HG03432 (cell line): Measurements from ENCODE around the gene PARD3B.
"Not testable (repeated sequence)": the region's sequence is repeated elsewhere in the genome, so short reads cannot be mapped to it uniquely, and the experiment has no call there.

Experiments
- ATAC-seq: cut with Tn5 transposase; IDR thresholded peaks from one replicate; pipeline ENCODE4 v1.9.1; 2021; ENCODE audit warnings: mild to moderate bottlenecking, moderate library complexity; ENCODE audit not compliant: unreplicated experiment

The PARD3B gene

GRCh38 chr2:205218056-205218455 lies 672.8 kb downstream of the PARD3B start:
- no peak for ATAC-seq

DNA sequence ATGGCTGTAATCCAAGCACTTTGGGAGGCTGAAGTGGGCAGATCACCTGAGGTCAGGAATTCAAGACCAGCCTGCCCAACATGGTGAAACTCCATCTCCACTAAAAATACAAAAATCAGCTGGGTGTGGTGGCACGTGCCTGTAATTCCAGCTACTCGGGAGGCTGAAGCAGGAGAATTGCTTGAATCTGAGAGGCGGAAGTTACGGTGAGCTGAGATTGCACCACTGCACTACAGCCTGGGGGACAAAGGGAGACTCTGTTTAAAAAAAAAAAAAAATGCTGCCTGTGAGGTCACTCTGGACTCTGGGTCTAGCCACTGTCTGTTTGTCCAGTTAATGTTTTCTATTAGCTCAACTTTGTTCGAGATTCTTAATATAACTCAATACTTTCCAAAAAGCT lies 673.5 kb downstream of the PARD3B start:
- not testable (repeated sequence) for ATAC-seq

GRCh38 chr2:205220559-205220958 lies 675.3 kb downstream of the PARD3B start:
- ATAC-seq = no peak

GRCh38 chr2:205232086-205232485 lies 686.8 kb downstream of the PARD3B start:
- ATAC-seq = no peak

DNA sequence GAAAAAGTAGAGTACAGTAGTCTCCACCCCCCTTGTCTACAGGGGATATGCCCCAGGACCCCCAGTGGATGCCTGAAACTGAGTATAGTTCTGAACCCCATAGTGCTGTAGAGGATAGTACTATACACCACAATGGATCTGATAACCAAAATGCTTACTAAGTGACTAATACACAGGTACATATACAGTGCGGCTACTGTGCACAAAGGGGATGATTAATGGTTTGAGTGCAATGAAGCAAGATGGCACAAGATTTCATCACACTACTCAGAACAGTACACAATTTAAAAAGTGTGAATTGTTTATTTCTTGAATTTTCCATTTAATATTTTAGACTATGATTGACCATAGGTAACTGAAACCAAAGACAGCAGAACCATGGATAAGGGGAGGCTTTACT lies 690.2 kb downstream of the PARD3B start:
- no peak for ATAC-seq

DNA sequence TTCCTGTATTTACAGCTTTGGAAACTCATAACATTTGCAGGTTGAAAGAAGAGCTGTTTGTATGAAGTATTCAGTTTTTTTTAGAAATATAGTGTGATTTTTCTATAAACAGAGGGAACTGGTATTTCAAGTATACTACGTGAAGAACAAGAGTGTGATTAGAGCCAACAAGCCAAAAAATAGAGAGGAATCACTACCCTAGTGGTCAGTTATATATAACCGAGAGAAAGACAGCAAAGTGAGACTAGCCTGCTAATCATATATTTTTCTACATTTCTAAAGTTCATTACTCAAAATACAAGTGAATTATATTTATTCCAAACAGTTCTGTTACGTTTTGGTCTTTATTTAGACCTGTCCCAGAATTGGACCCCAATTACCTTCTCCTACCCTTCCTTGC lies 692.2 kb downstream of the PARD3B start:
- no peak for ATAC-seq

DNA sequence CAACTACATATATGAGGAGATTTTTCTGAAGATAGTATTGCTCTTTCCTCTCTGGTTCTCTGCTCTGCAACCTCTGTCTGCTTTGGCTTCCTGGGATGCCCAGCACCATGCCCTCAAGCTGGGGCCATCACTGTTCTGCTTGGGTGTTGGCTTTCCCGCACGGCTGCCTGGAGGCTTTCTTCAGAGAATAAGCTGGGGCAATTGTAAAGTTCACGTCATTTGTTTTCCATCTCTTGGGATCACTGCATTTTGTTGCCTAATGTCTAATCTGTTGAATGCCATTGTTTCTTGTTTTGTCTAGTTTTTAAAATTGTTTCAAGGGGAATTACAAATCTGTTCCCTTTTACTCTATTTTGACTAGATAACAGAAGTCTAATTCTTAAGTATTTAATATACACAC lies 699.7 kb downstream of the PARD3B start:
- ATAC-seq = no peak

GRCh38 chr2:205245652-205246051 lies 700.4 kb downstream of the PARD3B start:
- no peak for ATAC-seq

DNA sequence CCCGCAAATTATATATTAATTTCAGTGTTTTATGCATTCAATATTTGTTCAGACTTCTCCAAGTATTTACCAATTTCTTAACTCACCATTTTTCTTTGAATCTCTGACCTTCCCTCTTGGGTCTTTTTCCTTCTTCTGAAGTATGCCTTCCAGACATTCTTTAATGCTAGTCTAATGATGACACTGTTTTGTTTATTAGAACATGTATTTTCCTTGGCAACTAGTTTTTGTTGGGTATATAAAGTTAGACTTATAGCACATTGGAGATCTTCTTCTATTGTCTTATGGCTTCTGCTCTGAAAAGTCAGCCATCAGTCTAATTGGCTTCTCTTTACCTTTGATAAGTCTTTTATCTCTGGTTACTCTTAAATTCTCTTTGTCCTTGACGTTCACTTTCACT lies 713.8 kb downstream of the PARD3B start:
- no peak for ATAC-seq

GRCh38 chr2:205261516-205262020 lies 716.3 kb downstream of the PARD3B start:
- no peak for ATAC-seq

DNA sequence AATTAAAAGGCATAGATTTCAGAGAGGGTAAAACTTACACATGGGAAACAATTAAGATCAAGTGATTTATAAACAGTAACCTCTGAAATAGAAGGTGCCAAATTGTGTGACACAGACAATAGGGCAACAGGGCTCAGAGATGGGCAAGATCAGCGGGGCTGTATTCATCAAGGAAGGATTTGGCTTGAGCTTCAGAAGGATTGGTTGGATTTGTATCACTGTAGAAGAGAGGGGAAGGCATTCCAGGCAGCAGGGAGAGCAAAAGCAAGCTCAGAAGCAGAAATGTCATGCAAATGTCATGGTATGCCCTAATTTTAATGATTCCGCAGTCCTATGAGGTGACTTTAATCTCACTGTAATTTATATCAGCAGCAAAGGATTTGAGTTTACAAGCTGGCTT lies 722.0 kb downstream of the PARD3B start:
- no peak for ATAC-seq

- no peak for ATAC-seq
Measured at GRCh38 chr2:205270689-205271088, 725.4 kb downstream of the PARD3B start.

GRCh38 chr2:205273148-205273547 lies 727.9 kb downstream of the PARD3B start:
- no peak for ATAC-seq

DNA sequence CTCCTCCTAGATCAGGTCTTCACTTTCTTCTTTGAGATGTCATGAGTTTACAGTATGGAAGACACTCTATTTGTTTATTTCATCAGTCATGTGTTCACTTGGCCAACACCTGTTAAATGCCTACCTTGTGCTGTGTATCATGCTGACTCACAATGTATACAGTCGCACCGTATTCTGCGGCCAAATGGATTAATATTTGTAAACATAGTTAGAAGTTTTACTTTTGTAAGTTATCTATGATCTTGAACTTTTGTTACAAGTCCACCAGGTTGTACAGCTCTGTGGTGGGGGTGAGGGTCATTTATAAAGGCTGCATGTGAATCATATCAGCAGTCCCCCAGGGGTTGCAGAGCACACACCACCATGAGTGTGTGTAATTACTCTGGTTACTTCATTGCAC lies 728.4 kb downstream of the PARD3B start:
- no peak for ATAC-seq

DNA sequence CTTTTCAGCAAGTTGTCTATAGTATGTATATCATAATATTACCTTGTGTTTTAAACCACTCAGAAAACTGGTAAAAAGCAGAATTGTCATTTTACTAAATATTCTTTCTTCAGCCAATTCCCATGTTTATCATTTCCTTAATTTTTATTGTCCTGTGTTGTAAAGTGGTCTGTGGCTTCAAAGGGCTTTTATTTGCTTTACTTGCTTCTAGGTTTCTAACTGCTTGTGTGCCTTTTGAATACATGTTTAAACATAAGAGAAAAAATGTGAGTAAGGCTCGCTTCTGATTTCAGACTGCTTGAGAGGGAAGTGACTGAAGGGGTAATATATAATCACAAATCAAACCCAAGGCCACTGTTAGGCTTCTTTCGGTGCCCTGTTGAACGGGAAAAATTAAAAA lies 729.5 kb downstream of the PARD3B start:
- no peak for ATAC-seq

DNA sequence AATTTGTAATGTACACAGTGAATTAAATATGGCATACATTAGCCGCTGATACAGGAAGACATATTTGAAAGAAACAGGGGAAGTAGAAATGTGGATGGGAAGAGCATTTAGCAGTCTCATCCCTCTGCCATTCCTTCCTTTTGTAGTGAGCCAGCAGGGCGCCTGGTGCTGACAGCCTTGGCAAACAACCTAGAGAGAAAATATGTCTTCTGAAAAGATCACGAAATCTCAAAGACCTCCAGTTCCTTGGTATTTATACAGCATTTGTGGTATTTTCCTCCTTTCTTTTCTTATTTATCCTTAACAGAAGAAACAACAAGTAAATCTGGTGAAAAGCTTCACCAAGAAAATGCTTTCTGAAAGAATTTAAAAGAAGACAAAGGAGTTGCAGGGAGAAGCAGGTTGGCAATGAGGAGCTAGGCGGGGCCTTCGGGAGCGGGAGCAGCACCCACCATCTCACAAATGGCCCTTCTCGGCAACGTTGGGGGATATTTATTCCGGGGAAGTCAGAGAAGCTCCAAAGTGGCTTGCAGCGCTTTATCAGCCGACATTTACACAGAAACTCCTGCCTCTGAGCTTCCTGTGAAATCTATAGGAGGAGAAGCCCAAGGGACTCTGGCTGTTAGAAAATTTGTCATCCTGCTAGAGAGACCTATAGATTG lies 731.0 kb downstream of the PARD3B start:
- no peak for ATAC-seq

DNA sequence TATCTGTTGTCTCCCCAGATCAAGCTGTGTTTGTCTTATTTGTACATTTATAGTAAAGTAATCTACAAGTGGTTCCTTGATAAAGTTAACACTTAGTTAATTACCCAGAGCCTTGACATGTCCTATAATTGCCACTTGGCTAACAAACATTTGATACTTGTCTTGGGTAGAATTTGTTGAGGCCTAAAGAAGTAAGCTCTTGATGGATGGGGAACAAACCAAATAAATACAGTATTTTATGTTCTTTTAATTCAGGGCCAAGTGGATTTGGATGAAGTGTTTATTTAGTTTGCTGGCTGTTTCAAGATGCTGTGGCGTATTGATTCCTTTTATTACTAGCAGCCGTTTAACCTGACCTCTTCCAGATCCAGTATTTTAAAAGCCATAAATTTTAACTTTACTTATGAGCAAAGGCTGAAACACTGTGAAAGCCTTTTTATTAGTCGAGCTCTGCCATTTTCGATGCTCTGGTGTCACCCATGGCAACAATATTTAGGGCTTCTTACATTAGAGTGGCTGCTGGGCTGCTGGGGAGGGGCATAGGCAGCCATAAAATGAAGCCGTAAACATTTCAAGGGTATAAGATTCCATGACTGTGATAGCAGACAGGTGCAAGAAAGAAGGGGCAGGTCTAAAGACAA lies 735.4 kb downstream of the PARD3B start:
- no peak for ATAC-seq

DNA sequence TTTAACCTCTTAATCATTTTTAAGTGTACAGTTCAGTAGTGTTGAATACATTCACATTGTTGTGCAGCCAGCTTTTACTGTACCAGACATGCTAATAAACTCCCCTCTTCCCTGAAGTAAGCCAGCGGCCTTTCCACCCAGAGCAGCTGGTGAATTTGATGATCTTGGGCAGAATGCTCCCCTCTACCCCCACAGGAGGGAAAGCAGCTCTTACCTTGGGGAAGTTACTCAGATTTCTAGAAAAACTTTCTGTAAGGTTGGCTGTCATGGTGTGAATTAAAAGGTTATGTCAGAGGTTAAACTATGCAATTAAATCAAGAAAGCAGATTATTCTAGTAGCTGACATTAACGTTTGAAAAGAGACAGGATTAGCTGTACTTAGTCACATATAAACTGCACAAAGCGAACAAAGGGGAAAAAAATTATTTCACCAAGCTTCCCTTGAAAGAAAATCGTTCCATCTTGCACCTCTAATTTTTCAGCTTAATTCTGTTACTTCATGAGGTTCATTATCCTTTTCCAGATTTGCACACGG lies 738.5 kb downstream of the PARD3B start:
- ATAC-seq = no peak

DNA sequence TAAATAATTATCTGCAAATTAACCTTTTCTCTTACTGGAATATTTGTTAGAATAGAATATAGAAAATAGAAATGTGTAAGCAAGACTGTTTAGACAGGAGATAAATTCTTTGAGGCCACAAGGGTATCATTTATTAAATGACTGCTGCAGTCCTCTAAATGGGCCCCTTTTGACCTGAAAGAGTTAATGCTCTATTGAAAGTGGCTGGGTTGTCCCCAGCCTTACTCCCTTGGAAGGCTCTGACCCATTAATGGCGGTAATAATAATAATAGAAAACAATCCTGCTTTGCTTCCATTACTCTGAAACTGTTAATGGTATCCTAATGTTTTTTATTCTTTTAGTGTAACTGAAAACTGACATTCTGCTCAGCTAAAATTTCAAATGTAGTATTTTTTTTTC lies 739.1 kb downstream of the PARD3B start:
- ATAC-seq = no peak

DNA sequence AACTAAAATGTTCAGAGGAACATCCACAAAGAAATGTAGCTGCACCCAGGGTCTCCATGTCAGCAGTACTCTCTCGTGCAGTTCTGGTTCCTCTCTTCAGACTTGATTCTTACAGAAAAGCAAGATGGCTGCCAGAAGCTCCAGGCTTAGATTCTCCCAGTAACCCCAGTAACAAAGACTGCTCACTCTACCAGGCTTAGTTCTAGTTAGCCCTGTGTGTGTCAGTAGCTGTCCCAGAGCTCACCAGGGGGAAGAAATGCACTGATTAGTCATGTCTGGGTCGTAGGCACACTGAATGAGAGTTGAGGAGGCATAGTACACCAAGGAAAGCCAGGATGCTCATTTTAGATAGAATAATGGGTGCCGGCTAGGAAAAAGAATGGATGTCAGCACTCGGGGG lies 742.0 kb downstream of the PARD3B start:
- no peak for ATAC-seq

GRCh38 chr2:205288686-205289085 lies 743.4 kb downstream of the PARD3B start:
- no peak for ATAC-seq

DNA sequence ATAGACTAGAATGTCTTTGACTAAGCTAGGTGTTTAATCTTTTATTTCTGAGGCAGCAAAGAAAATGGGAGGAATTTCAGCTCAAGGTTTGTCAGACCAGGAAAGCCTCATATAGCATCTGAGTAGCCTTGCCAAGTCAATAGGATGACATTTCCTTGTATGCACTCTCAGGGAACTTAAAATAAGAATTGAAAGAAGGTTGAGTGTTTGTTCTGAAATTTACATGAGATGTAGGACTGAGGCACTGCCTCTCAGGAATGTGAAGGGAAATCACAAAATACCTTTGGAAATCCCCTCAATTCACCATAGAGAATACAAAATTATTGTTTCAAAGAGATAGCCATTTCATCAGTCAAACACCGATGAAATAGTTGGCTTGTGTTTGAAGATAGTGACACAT lies 745.0 kb downstream of the PARD3B start:
- ATAC-seq = no peak
